Breast epithelium (tissue), 3 donors: ENCODE measurements around the gene LRRC1.

ENCODE experiments used
- POLR2A ChIP-seq: fragments of 450-650 bp; IDR thresholded peaks from one replicate; pipeline ENCODE4 v1.6.1; 2016; ENCODE audit warnings: antibody characterized with exemption, mild to moderate bottlenecking, moderate library complexity
- POLR2AphosphoS5 ChIP-seq, 3 donors: sonication (generic); formaldehyde crosslinking; IDR thresholded peaks; one replicate each; pipeline ENCODE4 v1.6.1; 2017; ENCODE audit warnings: antibody characterized with exemption in 3 of 3
- TF ChIP-seq, protein P1 (sequence below), 3 donors: fragments of 450-650 bp; IDR thresholded peaks; one replicate each; pipeline ENCODE4 v1.5.1; 2016 to 2017; ENCODE audit warnings: antibody characterized with exemption in 3 of 3, mild to moderate bottlenecking in 3 of 3, moderate library complexity in 3 of 3

DNA sequence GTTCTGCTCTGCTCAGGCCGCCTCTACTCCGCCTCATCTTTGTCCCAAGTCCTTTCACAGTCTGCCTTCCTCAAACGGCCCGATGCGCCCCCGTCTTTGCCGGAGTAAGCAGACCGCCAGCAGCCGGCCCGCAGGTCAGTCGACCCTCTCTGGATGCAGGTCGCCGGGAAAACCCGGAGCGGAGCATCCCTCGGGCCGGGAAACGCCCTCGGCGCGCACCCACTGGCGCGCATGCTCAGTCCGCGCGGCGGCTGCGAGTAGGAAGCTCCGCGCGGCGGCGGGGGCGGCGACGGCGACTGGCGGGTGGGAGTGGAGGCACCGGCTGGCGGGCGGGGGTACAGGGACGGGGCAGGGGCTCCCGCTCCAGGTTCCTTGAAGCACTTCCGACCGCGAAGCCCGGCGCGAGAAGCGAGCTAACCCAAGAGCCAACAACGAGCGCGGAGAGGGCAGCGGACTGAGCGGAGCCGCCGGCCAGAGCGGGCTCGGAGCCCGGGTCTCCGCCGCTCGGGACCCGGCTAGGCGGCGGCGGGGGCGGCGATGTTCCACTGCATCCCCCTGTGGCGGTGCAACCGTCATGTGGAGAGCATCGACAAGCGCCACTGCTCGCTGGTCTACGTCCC is at the start of gene LRRC1:
- TF ChIP-seq, protein P1, sequence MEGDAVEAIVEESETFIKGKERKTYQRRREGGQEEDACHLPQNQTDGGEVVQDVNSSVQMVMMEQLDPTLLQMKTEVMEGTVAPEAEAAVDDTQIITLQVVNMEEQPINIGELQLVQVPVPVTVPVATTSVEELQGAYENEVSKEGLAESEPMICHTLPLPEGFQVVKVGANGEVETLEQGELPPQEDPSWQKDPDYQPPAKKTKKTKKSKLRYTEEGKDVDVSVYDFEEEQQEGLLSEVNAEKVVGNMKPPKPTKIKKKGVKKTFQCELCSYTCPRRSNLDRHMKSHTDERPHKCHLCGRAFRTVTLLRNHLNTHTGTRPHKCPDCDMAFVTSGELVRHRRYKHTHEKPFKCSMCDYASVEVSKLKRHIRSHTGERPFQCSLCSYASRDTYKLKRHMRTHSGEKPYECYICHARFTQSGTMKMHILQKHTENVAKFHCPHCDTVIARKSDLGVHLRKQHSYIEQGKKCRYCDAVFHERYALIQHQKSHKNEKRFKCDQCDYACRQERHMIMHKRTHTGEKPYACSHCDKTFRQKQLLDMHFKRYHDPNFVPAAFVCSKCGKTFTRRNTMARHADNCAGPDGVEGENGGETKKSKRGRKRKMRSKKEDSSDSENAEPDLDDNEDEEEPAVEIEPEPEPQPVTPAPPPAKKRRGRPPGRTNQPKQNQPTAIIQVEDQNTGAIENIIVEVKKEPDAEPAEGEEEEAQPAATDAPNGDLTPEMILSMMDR (IDR thresholded peaks at IDR 0.05) = peak in 1 of 3 donors; percentile 5
- TF ChIP-seq POLR2A (peak; percentile 55), POLR2AphosphoS5 (IDR thresholded peaks at IDR 0.05) (no peak)
